ENCODE measurements around the gene MDM4. TPM values are rescaled to one million over a fixed set of nuclear protein-coding genes. Genes with fewer than 3 reads are reported as not detected.
A peak's percentile ranks its signal among the peaks of the same experiment; 100 is the strongest.

The MDM4 gene
- total RNA-seq, 3 donors from 2014 or later: 52.9 to 84.2 (median 80.2) TPM

DNA sequence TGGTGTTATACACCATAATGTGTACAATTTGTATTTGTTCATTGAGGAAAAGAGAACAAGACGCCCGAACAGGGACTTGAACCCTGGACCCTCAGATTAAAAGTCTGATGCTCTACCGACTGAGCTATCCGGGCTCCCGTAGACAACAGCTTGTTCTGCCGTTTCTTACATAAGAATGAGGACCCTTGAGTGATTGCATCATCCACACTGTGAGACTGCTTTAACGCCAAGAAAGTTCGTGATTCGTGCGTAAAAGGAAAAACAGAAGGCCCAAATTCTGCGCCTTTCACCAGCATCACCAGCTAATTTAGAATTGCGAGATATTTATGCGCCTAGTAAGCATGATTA, 9.3 kb upstream of the MDM4 start:
- Histone ChIP-seq H3K4me1 (ENCODE audit: low read depth) (peaks cover 18% of the 10 kb centered on the region), H3K4me3 (peak overlapping the region; percentile 4), H3K36me3 (ENCODE audit: low read depth) (no peaks in the 10 kb centered on the region), H3K9me3 (no peaks in the 10 kb centered on the region)
- intact Hi-C loops (cut with DNase I, micrococcal nuclease): no loop called here
- peak; percentile 78 for ATAC-seq
- TF ChIP-seq, protein P1, sequence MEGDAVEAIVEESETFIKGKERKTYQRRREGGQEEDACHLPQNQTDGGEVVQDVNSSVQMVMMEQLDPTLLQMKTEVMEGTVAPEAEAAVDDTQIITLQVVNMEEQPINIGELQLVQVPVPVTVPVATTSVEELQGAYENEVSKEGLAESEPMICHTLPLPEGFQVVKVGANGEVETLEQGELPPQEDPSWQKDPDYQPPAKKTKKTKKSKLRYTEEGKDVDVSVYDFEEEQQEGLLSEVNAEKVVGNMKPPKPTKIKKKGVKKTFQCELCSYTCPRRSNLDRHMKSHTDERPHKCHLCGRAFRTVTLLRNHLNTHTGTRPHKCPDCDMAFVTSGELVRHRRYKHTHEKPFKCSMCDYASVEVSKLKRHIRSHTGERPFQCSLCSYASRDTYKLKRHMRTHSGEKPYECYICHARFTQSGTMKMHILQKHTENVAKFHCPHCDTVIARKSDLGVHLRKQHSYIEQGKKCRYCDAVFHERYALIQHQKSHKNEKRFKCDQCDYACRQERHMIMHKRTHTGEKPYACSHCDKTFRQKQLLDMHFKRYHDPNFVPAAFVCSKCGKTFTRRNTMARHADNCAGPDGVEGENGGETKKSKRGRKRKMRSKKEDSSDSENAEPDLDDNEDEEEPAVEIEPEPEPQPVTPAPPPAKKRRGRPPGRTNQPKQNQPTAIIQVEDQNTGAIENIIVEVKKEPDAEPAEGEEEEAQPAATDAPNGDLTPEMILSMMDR (IDR thresholded peaks at IDR 0.05): no peak
- DNase-seq: peak in 2 of 3 donors; percentile 68 to 92

DNA sequence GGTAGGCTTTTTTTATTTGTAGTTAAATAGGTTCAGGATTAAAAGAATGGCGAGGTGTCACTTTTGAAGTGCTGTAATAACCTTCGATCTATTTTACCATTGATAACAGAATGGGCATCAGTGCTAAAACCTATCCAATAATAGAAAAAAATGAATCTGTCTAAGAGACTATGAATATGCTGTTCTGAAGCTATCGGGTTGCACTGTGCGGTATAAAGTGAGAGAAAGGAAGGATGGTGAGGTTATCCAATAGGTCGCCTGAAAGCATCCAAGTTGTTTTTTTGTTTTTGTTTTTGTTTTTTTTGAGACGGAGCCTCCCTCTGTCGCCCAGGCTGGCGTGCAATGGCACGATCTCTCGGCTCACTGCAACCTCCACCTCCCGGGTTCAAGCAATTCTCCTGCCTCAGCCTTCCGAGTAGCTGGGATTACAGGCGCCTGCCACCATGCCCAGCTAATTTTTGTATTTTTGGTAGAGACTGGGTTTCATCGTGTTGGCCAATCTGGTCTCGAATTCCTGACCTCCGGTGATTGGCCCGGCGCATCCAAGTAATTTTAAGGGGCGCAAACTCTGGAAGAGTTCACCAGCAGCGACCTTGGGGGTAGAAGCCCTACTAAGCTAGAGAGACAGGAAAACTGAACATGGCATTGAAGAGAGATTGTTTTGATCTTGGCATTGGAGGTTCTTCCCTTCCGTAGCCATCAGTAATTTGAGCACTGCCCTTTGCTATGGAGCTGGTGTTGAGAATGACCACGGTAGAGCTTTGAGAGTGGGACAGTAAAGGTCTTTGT, 8.7 kb upstream of the MDM4 start:
- intact Hi-C loops (cut with DNase I, micrococcal nuclease): no loop called here
- Histone ChIP-seq H3K4me1 (ENCODE audit: low read depth) (peaks cover 18% of the 10 kb centered on the region), H3K4me3 (peak overlapping the region; percentile 4), H3K9me3 (no peaks in the 10 kb centered on the region), H3K36me3 (ENCODE audit: low read depth) (no peaks in the 10 kb centered on the region)
- TF ChIP-seq, protein P1 (IDR thresholded peaks at IDR 0.05): no peak
- peak in 2 of 3 donors; percentile 28 to 52 for DNase-seq
- ATAC-seq: peak; percentile 31

DNA sequence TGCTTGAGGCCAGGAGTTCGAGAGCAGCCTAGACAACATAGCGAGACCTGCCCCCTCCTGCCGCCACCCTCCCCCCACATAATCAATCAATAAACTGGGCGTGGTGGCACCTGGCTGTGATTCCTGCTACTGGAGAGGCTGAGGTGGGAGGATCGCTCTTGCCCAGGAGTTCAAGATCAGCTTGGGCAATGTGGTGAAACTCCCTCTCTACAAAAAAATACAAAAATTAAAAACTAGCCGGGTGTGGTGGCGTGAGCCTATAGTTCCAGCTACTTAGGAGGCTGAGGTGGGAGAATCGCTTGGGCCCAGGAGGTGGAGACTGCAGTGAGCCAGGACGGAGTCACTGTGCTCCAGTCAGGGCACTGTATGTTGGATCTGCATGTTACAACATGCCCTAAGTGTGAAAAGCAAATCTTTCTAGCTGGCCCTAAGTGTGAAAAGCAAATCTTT, 7.0 kb upstream of the MDM4 start:
- TF ChIP-seq, protein P1 (IDR thresholded peaks at IDR 0.05): no peak
- intact Hi-C loops (cut with DNase I, micrococcal nuclease): no loop called here
- Histone ChIP-seq H3K36me3 (ENCODE audit: low read depth) (no peaks in the 10 kb centered on the region), H3K9me3 (no peaks in the 10 kb centered on the region), H3K4me1 (ENCODE audit: low read depth) (peaks cover 18% of the 10 kb centered on the region), H3K4me3 (no peak overlapping the region)
- DNase-seq (no peak), ATAC-seq (no peak)

- Histone ChIP-seq H3K4me3 (no peak overlapping the region), H3K36me3 (ENCODE audit: low read depth) (no peaks in the 10 kb centered on the region), H3K9me3 (no peaks in the 10 kb centered on the region), H3K4me1 (ENCODE audit: low read depth) (peaks cover 12% of the 10 kb centered on the region)
- TF ChIP-seq, protein P1 (IDR thresholded peaks at IDR 0.05): no peak
- DNase-seq (no peak), ATAC-seq (no peak)
- intact Hi-C loops (cut with DNase I, micrococcal nuclease): no loop called here
These were observed 4.8 kb upstream of the MDM4 start for GRCh38 chr1:204511366-204511765.

DNA sequence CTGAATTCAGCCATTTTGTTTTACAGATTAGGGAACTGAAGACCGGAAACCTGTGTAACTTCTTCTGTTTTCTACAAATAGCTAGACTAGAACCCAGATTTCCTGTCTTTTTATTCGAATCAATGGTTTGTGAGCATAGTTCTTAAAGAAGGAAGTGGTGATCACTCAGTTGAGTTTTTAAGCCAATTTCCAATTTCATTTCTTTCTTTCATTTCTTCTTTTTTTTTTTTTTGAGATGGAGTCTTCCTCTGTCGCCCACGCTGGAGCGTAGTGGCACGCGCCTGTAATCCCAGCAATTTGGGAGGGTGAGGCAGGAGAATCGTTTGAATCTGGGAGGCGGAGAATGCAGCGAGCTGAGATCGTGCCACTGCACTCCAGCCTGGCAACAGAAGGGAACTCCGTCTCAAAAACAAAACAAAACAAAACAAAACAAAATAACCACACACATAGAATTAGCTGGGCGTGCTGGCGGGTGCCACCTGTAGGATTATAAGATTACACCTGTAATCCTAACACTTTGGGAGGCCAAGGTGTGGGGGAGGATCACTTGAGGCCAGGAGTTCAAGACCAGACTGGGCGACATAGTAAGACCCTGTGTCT, 3.0 kb upstream of the MDM4 start:
- no peak for ATAC-seq

More for the DNA sequence above, 3.0 kb upstream of the MDM4 start:
- no peak overlapping the region for H3K4me3 ChIP-seq
- TF ChIP-seq, protein P1 (IDR thresholded peaks at IDR 0.05): no peak
- H3K9me3 ChIP-seq: no peaks in the 10 kb centered on the region
- H3K4me1 ChIP-seq (ENCODE audit: low read depth): peaks cover 11% of the 10 kb centered on the region
- H3K36me3 ChIP-seq (ENCODE audit: low read depth): no peaks in the 10 kb centered on the region
- intact Hi-C loops (cut with DNase I, micrococcal nuclease): no loop called here
- peak in 2 of 3 donors; percentile 26 to 50 for DNase-seq
